Measurements from ENCODE around the gene PLA2G4E. TPM values are rescaled to one million over a fixed set of nuclear protein-coding genes. Genes with fewer than 3 reads are reported as not detected.

Gene PLA2G4E
- total RNA-seq, 6 experiments from 2014 or later = not detected

DNA sequence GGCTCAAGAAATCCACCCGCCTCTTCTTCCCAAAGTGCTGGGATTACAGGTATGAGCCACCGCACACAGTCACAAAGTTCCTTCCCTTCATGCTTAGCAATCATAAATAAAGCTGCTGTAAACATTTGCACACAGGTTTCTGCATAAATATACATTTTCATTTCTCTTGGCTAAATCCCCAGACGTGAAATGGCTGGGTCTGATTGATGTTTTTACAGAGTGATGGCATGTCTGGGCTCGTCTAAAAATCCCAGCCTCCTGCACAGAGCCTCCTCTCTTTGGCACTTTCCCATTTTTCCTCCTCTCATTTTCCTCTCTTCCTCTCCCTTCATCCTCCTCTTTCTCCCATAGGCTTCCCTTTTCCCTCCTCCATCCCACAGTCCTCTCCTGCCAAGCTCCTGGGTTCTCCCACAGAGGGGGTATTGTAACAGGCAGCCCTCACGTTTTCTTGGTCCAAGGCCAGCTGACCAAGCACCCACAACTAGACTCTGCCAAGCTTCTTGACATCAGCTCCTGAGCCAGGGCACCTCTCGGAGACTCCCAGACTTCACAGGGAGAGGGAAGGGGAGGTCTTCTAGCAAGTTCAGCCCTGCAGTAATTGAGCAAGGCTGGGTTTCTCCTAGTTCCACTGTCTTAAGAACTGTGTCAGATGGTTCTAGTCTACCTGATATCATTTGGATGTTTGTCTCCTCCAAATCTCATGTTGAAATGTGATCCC lies 10.5 kb upstream of the PLA2G4E start:
- ATAC-seq = no peak

DNA sequence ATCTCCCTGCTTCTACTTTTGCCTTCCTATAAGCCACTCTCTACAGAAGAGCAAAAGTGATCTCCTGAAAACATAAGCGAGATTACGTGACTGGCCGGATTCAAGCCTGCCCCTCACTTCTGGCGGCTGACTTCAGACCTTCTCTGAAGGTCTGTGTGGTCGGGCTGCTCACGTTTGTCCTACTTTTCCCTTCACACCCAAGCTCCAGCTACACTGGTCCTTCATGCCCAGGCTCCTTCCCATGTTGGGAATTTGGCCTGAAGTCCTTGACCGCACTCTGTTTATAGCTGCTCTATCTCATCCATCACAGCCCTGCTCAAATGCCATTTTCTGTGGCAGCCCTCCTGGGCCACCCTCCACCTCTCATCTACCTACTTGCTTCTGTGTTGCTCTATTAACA lies 6.7 kb upstream of the PLA2G4E start:
- Histone ChIP-seq H3K27ac (no peak overlapping the region), H3K4me1 (no peaks in the 10 kb centered on the region), H3K4me3 (no peak overlapping the region), H3K27me3 (no peaks in the 10 kb centered on the region), H3K9me3 (no peaks in the 10 kb centered on the region), H3K36me3 (no peaks in the 10 kb centered on the region)
- DNase-seq (no peak), ATAC-seq (no peak)
- intact Hi-C loops (cut with DNase I) = no loop called here
- 84% methylated on average over 5 of the region's 7 CpGs for WGBS (ENCODE audit: insufficient coverage, low coverage, low lambda C conversion rate, missing lambda C conversion rate)
- TF ChIP-seq POLR2A (IDR thresholded peaks at IDR 0.05) = no peak
- TF ChIP-seq, protein P1, sequence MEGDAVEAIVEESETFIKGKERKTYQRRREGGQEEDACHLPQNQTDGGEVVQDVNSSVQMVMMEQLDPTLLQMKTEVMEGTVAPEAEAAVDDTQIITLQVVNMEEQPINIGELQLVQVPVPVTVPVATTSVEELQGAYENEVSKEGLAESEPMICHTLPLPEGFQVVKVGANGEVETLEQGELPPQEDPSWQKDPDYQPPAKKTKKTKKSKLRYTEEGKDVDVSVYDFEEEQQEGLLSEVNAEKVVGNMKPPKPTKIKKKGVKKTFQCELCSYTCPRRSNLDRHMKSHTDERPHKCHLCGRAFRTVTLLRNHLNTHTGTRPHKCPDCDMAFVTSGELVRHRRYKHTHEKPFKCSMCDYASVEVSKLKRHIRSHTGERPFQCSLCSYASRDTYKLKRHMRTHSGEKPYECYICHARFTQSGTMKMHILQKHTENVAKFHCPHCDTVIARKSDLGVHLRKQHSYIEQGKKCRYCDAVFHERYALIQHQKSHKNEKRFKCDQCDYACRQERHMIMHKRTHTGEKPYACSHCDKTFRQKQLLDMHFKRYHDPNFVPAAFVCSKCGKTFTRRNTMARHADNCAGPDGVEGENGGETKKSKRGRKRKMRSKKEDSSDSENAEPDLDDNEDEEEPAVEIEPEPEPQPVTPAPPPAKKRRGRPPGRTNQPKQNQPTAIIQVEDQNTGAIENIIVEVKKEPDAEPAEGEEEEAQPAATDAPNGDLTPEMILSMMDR (IDR thresholded peaks at IDR 0.05) = no peak

More for the DNA sequence above, 10.5 kb upstream of the PLA2G4E start:
- TF ChIP-seq POLR2A (IDR thresholded peaks at IDR 0.05) = no peak
- TF ChIP-seq, protein P1 (IDR thresholded peaks at IDR 0.05) = no peak
- no peak for DNase-seq
- Histone ChIP-seq H3K4me3 (no peak overlapping the region), H3K4me1 (peaks cover 0 to 11% (median 0%) of the 10 kb centered on the region in 4 donors), H3K27me3 (no peaks in the 10 kb centered on the region), H3K27ac (no peak overlapping the region), H3K36me3 (no peaks in the 10 kb centered on the region), H3K9me3 (no peaks in the 10 kb centered on the region)
- WGBS (ENCODE audit: insufficient coverage, low coverage, low lambda C conversion rate, missing lambda C conversion rate) = 67% methylated on average over 4 of the region's 6 CpGs
- intact Hi-C loops (cut with DNase I) = no loop called here

DNA sequence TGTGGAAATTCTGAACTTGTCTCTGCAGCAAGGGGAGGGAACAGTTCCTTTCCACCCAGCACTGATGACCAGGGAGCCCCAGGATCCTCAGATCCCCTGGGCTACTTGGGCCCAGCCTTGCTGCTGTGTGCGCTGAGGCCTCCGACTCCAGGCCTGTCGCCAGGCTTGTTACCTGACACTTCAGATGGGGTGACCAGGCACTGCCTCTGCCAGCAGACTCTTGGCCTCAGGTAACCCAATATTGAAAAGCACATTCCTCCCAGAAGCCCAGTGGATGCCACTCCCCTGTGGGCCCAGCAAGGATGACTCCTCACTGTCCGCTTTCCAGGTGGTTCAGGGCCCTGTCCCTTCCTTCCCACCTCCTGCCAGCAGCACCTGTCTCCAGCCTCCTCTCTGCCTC lies 3.5 kb upstream of the PLA2G4E start:
- Histone ChIP-seq H3K27ac (no peak overlapping the region), H3K27me3 (no peaks in the 10 kb centered on the region), H3K4me1 (no peaks in the 10 kb centered on the region), H3K36me3 (no peaks in the 10 kb centered on the region), H3K4me3 (no peak overlapping the region), H3K9me3 (no peaks in the 10 kb centered on the region)
- intact Hi-C loops (cut with DNase I) = no loop called here
- ATAC-seq (no peak), DNase-seq (no peak)
- TF ChIP-seq POLR2A (IDR thresholded peaks at IDR 0.05) = no peak
- TF ChIP-seq, protein P1 (IDR thresholded peaks at IDR 0.05) = no peak
- no CpG with 5 or more reads among the region's 4 CpGs for WGBS (ENCODE audit: insufficient coverage, low coverage, low lambda C conversion rate, missing lambda C conversion rate)

DNA sequence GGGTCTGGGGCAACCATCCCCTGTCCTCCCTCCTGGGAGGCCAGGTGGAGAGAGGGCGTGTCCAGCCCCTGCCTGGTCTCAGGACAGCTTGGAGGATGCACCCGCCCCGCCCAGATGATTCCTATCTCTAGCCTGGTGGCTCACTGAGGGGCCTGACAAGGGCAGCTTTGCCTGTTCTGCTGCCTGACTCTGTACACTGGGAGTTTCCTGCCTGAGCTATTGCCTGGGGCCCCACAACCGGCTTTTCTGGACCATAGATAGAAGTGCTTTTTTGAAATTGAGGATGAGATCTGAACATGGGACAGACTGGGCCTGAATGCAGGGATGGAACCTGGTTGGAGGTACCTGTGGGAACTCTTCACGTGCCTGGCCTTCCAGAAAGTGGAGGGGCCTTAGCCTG lies 751 bp upstream of the PLA2G4E start:
- Histone ChIP-seq H3K27me3 (no peaks in the 10 kb centered on the region), H3K4me1 (no peaks in the 10 kb centered on the region), H3K36me3 (no peaks in the 10 kb centered on the region), H3K27ac (no peak overlapping the region), H3K9me3 (no peaks in the 10 kb centered on the region), H3K4me3 (no peak overlapping the region)
- DNase-seq = no peak
- no peak for ATAC-seq
- intact Hi-C loops (cut with DNase I) = no loop called here
- WGBS (ENCODE audit: insufficient coverage, low coverage, low lambda C conversion rate, missing lambda C conversion rate) = no CpG with 5 or more reads among the region's 5 CpGs
- TF ChIP-seq POLR2A (IDR thresholded peaks at IDR 0.05) = no peak
- TF ChIP-seq, protein P1 (IDR thresholded peaks at IDR 0.05) = no peak

Measured in right lobe of liver (tissue), 6 donors.